K562 (cell line): ENCODE results near the gene GPR15. TPM values are rescaled to one million over a fixed set of nuclear protein-coding genes. Genes with fewer than 3 reads are reported as not detected.

Experiments used
- ATAC-seq: fragments of 200-7000 bp; cut with Tn5 transposase; 3 replicates; pipeline ENCODE4 v1.9.1; 2020; ENCODE audit warnings: moderate library complexity
- BruUV-seq: library from RNA; stranded (reverse); fragments of 400-500 nt; replicated peaks from 2 replicates; lab custom pipeline; 2021; lab: Mats Ljungman, UMichigan
- CTCF ChIA-PET: fragments of 300-600 bp; formaldehyde crosslinking; extraction: SDS; loops from one replicate; lab custom pipeline; 2021; ENCODE audit warnings: low intra/inter-chr PET ratio; lab: Yijun Ruan, JAX
- POLR2A ChIA-PET: fragments of 300-600, 350-650 bp; sonication (Branson Sonifier 250); formaldehyde crosslinking; extraction: SDS; loops from one replicate; lab custom pipeline; 2021; ENCODE audit warnings: antibody characterized with exemption, inconsistent platforms; lab: Yijun Ruan, JAX
- DNase-seq, 4 experiments: peaks; one replicate each; pipeline versions ENCODE4 v3.0.0 to v3.0.0-alpha.2; 2011 to 2018; ENCODE audit warnings: low spot score in 3 of 4, mixed read lengths in 3 of 4; ENCODE audit errors: extremely low read depth in 1 of 4
- FAIRE-seq: peaks from 2 replicates; lab custom pipeline; 2011; peaks lifted over from hg19 to GRCh38; lab: Jason Lieb, UNC
- H2AFZ ChIP-seq: 2 replicates; pipeline ENCODE4 v1.6.0; 2011; ENCODE audit warnings: low read depth, low read length, control low read depth, inconsistent platforms
- H3K27ac ChIP-seq: fragments of 200-600 bp; 3 replicates; pipeline ENCODE4 v1.8.0; 2011; ENCODE audit warnings: low read depth, mild to moderate bottlenecking, control low read depth, inconsistent platforms, low read length, moderate library complexity, mixed read lengths; ENCODE audit errors: extremely low read depth
- H3K27me3 ChIP-seq, 2 experiments: fragments of 300-600 bp in 1 of 2; 2 replicates in 1 of 2; 3 replicates in 1 of 2; pipeline versions ENCODE4 v1.6.0 to v1.8.0; 2011; ENCODE audit warnings: inconsistent platforms in 2 of 2, low read length in 2 of 2, mild to moderate bottlenecking in 1 of 2, mixed read lengths in 1 of 2, moderate library complexity in 1 of 2; ENCODE audit not compliant: control insufficient read depth in 2 of 2, insufficient read depth in 2 of 2
- H3K36me3 ChIP-seq: fragments of 300-600 bp; 3 replicates; pipeline ENCODE4 v1.8.0; 2011; ENCODE audit warnings: mild to moderate bottlenecking, low read length, inconsistent platforms; ENCODE audit not compliant: control insufficient read depth, insufficient read depth
- H3K4me1 ChIP-seq, 2 experiments: fragments of 200-600 bp in 1 of 2; replicated peaks in 1 of 2; 2 replicates in 1 of 2; 3 replicates in 1 of 2; pipeline versions ENCODE4 v1.5.1 to v1.8.0; 2011; ENCODE audit warnings: inconsistent platforms in 2 of 2, low read length in 2 of 2, mild to moderate bottlenecking in 1 of 2, mixed read lengths in 1 of 2, moderate library complexity in 1 of 2; ENCODE audit not compliant: control insufficient read depth in 2 of 2, insufficient read depth in 2 of 2
- H3K4me2 ChIP-seq: 2 replicates; pipeline ENCODE4 v1.6.1; 2011; ENCODE audit warnings: low read length, control low read depth, inconsistent platforms, mixed read lengths; ENCODE audit not compliant: insufficient read depth
- H3K4me3 ChIP-seq: fragments of 200-600 bp; sonication (generic), shearing (Covaris generic); 2 replicates; pipeline ENCODE4 v1.5.1; 2016; ENCODE audit warnings: control low read depth, inconsistent platforms
- H3K79me2 ChIP-seq: fragments of 200-600 bp; 3 replicates; pipeline ENCODE4 v1.8.0; 2011; ENCODE audit warnings: low read length, inconsistent platforms; ENCODE audit not compliant: control insufficient read depth, insufficient read depth
- H3K9ac ChIP-seq, 2 experiments: 2 replicates each; pipeline versions ENCODE4 v1.6.0 to v1.6.1; 2011; ENCODE audit warnings: low read depth in 2 of 2, low read length in 2 of 2, control low read depth in 1 of 2, inconsistent platforms in 1 of 2, mild to moderate bottlenecking in 1 of 2, mixed read lengths in 1 of 2; ENCODE audit not compliant: insufficient read depth in 1 of 2
- H3K9me1 ChIP-seq: one replicate; pipeline ENCODE4 v1.6.0; 2011; ENCODE audit warnings: inconsistent platforms, mild to moderate bottlenecking, low read length, moderate library complexity; ENCODE audit not compliant: control insufficient read depth, insufficient read depth
- H3K9me3 ChIP-seq: replicated peaks from 2 replicates; pipeline ENCODE4 v1.5.1; 2011; ENCODE audit warnings: low read depth, low read length, inconsistent platforms; ENCODE audit not compliant: control insufficient read depth, insufficient read depth
- H4K20me1 ChIP-seq: replicated peaks from 2 replicates; pipeline ENCODE4 v1.6.1; 2011; ENCODE audit warnings: low read length, inconsistent platforms, mixed read lengths; ENCODE audit not compliant: control insufficient read depth, insufficient read depth
- CLOCK ChIP-seq: fragments of 250-450 bp; sonication (Bioruptor Pico); IDR thresholded peaks from 2 replicates; pipeline ENCODE4 v1.4.0; 2020; ENCODE audit warnings: mild to moderate bottlenecking, moderate library complexity, borderline replicate concordance
- HSF4 ChIP-seq: fragments of 250-450 bp; sonication (Bioruptor Pico); IDR thresholded peaks from 2 replicates; pipeline ENCODE4 v2.1.2; 2022; ENCODE audit warnings: mild to moderate bottlenecking, moderate library complexity, borderline replicate concordance
- LARP7 ChIP-seq: fragments of 450-650 bp; IDR thresholded peaks from 2 replicates; pipeline ENCODE4 v1.6.1; 2016
- SMAD4 ChIP-seq: fragments of 250-450 bp; sonication (Bioruptor Pico); conservative IDR thresholded peaks from 2 replicates; pipeline ENCODE4 v1.8.0; 2021; ENCODE audit warnings: inconsistent platforms, mild to moderate bottlenecking, moderate library complexity
- TAF9B ChIP-seq: fragments of 450-650 bp; IDR thresholded peaks from 2 replicates; pipeline ENCODE4 v1.6.1; 2018; ENCODE audit warnings: mild to moderate bottlenecking; ENCODE audit not compliant: partially characterized antibody
- ZNF165 ChIP-seq: fragments of 250-450 bp; sonication (Bioruptor Pico); IDR thresholded peaks from 2 replicates; pipeline ENCODE4 v1.4.0; 2020; ENCODE audit warnings: borderline replicate concordance
- ZNF707 ChIP-seq: fragments of 250-450 bp; sonication (Bioruptor Pico); conservative IDR thresholded peaks from 2 replicates; pipeline ENCODE4 v1.8.0; 2022; ENCODE audit warnings: inconsistent platforms, mild to moderate bottlenecking, moderate library complexity
- WGBS: fragments of 100-300 bp; shearing (Covaris generic); methylation state at CpG from one replicate; pipeline ENCODE4 v1.1.6; 2016; ENCODE audit warnings: low coverage, mixed read lengths; ENCODE audit not compliant: insufficient coverage; ENCODE audit errors: missing lambda C conversion rate; 5-methylcytosine and 5-hydroxymethylcytosine counted together
- in situ Hi-C: fragments of 300-500 bp; cut with MboI; formaldehyde crosslinking; loops from 4 replicates; pipeline ENCODE4 v1.15.0; 2018; ENCODE audit warnings: inconsistent platforms, mixed read lengths
- intact Hi-C: fragments of 100-400 bp; cut with micrococcal nuclease; formaldehyde crosslinking; loops from 2 replicates; pipeline ENCODE4 v1.14.2; 2022
- polyA plus RNA-seq, 8 experiments: library from polyadenylated mRNA; depleted of rRNA in 4 of 8; stranded (reverse) in 5 of 8; unstranded in 3 of 8; fragments of >200 nt; fragmentation: Nextera tagmentation in 2 of 8; fragmentation: Illumina TruSeq in 1 of 8; extraction: Ambion mirVana in 2 of 8; extraction: Trizol in 1 of 8; gene quantifications; 2 replicates each; pipeline versions ENCODE4 v1.2.1 to v1.2.3, GENCODE V29; 2011 to 2014; ENCODE audit warnings: inconsistent platforms in 1 of 8, missing spikeins in 1 of 8
- total RNA-seq, 7 experiments: library from RNA; depleted of rRNA in 6 of 7; stranded (reverse); fragments of >200 nt in 6 of 7; fragmentation: Illumina TruSeq in 2 of 7; extraction: Trizol in 2 of 7; gene quantifications; 2 replicates each; pipeline versions ENCODE4 v1.2.1 to v1.2.3, GENCODE V29; 2011 to 2021; ENCODE audit warnings: low replicate concordance in 1 of 7
- TF ChIP-seq, protein P1 (sequence below): fragments of 450-650 bp; IDR thresholded peaks from 2 replicates; pipeline ENCODE4 v1.6.1; 2018; ENCODE audit not compliant: partially characterized antibody

Gene GPR15
- total and polyA plus RNA-seq, 9 of the 15 experiments (the other 6 are each of a cell fraction or from before 2014, with no cell fraction given), result 0.13 TPM; not detected in 8

DNA sequence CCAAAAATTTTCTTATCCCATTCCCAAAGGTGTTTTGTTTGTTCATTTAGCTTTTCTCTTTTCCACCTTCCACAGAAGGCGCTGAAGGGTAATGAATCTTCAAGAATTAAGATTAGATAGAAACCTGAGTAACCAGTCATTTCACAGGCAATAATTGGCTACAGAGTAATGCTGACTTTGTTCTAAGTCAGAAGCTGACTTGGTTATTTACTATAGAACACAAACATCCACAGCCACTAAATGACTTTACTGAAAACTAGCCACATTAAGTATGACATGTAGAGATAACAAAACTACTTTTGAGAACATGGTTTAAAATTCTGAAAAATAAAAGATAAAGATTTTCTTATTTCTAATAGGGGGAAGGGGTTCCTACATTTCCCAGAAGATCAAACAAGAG lies 16.8 kb upstream of the GPR15 start:
- no peak overlapping the region for H3K27ac ChIP-seq
- H3K9me1 ChIP-seq, result no peaks in the 10 kb centered on the region
- POLR2A ChIA-PET, result no interaction called here
- BruUV-seq, result no TSS peak
- no peak for ATAC-seq
- H3K4me2 ChIP-seq, result no peak overlapping the region
- peaks cover 41% of the 10 kb centered on the region; the same call in 2 of the 3 replicates for H3K36me3 ChIP-seq
- no peaks in the 10 kb centered on the region for H4K20me1 ChIP-seq
- no peaks in the 10 kb centered on the region for H3K27me3 ChIP-seq
- no peaks in the 10 kb centered on the region; a peak in 1 of 5 replicates for H3K4me1 ChIP-seq
- CTCF ChIA-PET, result no interaction called here
- H3K9ac ChIP-seq, result no peak overlapping the region
- H3K79me2 ChIP-seq, result peaks cover 8% of the 10 kb centered on the region
- no peak for FAIRE-seq
- intact Hi-C loops, result no loop called here
- TF ChIP-seq ZNF165 (CRISPR knock-in tag) (no peak), HSF4 (CRISPR knock-in tag) (no peak), LARP7 (no peak), TAF9B (no peak), ZNF707 (CRISPR knock-in tag) (no peak), CLOCK (CRISPR knock-in tag) (no peak), SMAD4 (no peak)
- TF ChIP-seq, protein P1, sequence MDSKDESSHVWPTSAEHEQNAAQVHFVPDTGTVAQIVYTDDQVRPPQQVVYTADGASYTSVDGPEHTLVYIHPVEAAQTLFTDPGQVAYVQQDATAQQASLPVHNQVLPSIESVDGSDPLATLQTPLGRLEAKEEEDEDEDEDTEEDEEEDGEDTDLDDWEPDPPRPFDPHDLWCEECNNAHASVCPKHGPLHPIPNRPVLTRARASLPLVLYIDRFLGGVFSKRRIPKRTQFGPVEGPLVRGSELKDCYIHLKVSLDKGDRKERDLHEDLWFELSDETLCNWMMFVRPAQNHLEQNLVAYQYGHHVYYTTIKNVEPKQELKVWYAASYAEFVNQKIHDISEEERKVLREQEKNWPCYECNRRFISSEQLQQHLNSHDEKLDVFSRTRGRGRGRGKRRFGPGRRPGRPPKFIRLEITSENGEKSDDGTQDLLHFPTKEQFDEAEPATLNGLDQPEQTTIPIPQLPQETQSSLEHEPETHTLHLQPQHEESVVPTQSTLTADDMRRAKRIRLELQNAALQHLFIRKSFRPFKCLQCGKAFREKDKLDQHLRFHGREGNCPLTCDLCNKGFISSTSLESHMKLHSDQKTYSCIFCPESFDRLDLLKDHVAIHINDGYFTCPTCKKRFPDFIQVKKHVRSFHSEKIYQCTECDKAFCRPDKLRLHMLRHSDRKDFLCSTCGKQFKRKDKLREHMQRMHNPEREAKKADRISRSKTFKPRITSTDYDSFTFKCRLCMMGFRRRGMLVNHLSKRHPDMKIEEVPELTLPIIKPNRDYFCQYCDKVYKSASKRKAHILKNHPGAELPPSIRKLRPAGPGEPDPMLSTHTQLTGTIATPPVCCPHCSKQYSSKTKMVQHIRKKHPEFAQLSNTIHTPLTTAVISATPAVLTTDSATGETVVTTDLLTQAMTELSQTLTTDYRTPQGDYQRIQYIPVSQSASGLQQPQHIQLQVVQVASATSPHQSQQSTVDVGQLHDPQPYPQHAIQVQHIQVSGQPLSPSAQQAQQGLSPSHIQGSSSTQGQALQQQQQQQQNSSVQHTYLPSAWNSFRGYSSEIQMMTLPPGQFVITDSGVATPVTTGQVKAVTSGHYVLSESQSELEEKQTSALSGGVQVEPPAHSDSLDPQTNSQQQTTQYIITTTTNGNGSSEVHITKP, result no peak
- no peak overlapping the region for H3K4me3 ChIP-seq
- WGBS, result 75% methylated on average over 1 of the region's 1 CpG
- in situ Hi-C loops, result no loop called here
- H3K9me3 ChIP-seq, result no peaks in the 10 kb centered on the region
- no peak overlapping the region for H2AFZ ChIP-seq
- no peak for DNase-seq
